Coronary artery (tissue), 2 donors: ENCODE data around the gene SELENOO.
A peak's percentile ranks its signal among the peaks of the same experiment; 100 is the strongest.

Experiments used
- DNase-seq: peaks from one replicate; pipeline ENCODE4 v3.0.0-alpha.2; 2017; ENCODE audit warnings: low spot score
- H3K27ac ChIP-seq, 2 donors: fragments of 200-600 bp; sonication (generic); one replicate each; pipeline ENCODE4 v1.5.1; 2016 to 2019
- H3K4me3 ChIP-seq: fragments of 200-600 bp; sonication (generic); 2 replicates; pipeline ENCODE4 v1.5.1; 2016; ENCODE audit warnings: mild to moderate bottlenecking, moderate library complexity
- CTCF ChIP-seq: fragments of 200-600 bp; sonication (generic); IDR thresholded peaks from one replicate; pipeline ENCODE4 v1.5.1; 2019; ENCODE audit warnings: antibody characterized with exemption

Gene SELENOO

GRCh38 chr22:50186181-50186714 is 14.6 kb upstream of the SELENOO start:
- H3K4me3 ChIP-seq: peak overlapping the region; percentile 84
- peak overlapping the region; percentile 59 to 77 for H3K27ac ChIP-seq
- TF ChIP-seq CTCF: no peak
- DNase-seq: no peak

GRCh38 chr22:50186761-50187523 is 13.9 kb upstream of the SELENOO start:
- Histone ChIP-seq H3K4me3 (peak overlapping the region; percentile 84), H3K27ac (peak overlapping the region in 1 of 2 donors; percentile 77)
- DNase-seq: no peak
- no peak for TF ChIP-seq CTCF

- no peak overlapping the region for H3K27ac ChIP-seq
- TF ChIP-seq CTCF: no peak
- H3K4me3 ChIP-seq: no peak overlapping the region
- DNase-seq: no peak
Observed at GRCh38 chr22:50188356-50188755, 12.5 kb upstream of the SELENOO start.

- Histone ChIP-seq H3K4me3 (peak overlapping the region; percentile 66), H3K27ac (peak overlapping the region; percentile 77 to 84)
- TF ChIP-seq CTCF: no peak
- DNase-seq: no peak
Observed at GRCh38 chr22:50189184-50189848, 11.5 kb upstream of the SELENOO start.

GRCh38 chr22:50189849-50190181 is 11.0 kb upstream of the SELENOO start:
- peak overlapping the region; percentile 66 for H3K4me3 ChIP-seq
- no peak for DNase-seq

GRCh38 chr22:50190182-50190940 is 10.4 kb upstream of the SELENOO start:
- Histone ChIP-seq H3K4me3 (peak overlapping the region; percentile 66), H3K27ac (peak overlapping the region; percentile 77 to 84)
- DNase-seq: no peak
- no peak for TF ChIP-seq CTCF

More at GRCh38 chr22:50189849-50190181, 11.0 kb upstream of the SELENOO start:
- no peak for TF ChIP-seq CTCF
- peak overlapping the region; percentile 77 to 84 for H3K27ac ChIP-seq
